ENCODE measurements around the gene TRUB2. TPM values are rescaled to one million over a fixed set of nuclear protein-coding genes. Genes with fewer than 3 reads are reported as not detected.

Gene TRUB2
- total and polyA plus RNA-seq, 7 donors, result 20.6 to 38.4 (median 28.3) TPM

GRCh38 chr9:128260340-128260739 is 61.9 kb downstream of the TRUB2 start:
- intact Hi-C loops (cut with DNase I), result no loop called here
- peaks cover 14 to 93% of the 10 kb centered on the region in 2 donors for H3K36me3 ChIP-seq (ENCODE audit: insufficient read depth in 1 of 2, low read depth in 1 of 2)
- no peaks in the 10 kb centered on the region for H3K4me1 ChIP-seq
- H3K9me3 ChIP-seq, result no peaks in the 10 kb centered on the region
- ATAC-seq (no peak), DNase-seq (no peak)
- no peak for TF ChIP-seq CTCF (IDR thresholded peaks at IDR 0.05)
- H3K27me3 ChIP-seq (ENCODE audit: insufficient read depth in 3 of 3, low read length in 2 of 3), result no peaks in the 10 kb centered on the region
- no peak overlapping the region for H3K27ac ChIP-seq
- no peak overlapping the region for H3K4me3 ChIP-seq
- WGBS, 3 donors, result 94 to 97% (median 94%) methylated on average over 16 to 17 of the region's 17 CpGs

- ATAC-seq (no peak), DNase-seq (no peak)
- intact Hi-C loops (cut with DNase I), result no loop called here
- 82 to 91% (median 84%) methylated on average over 9 of the region's 9 CpGs for WGBS, 3 donors
- H3K36me3 ChIP-seq (ENCODE audit: insufficient read depth in 1 of 2, low read depth in 1 of 2), result peaks cover 14 to 81% of the 10 kb centered on the region in 2 donors
- no peak overlapping the region for H3K27ac ChIP-seq
- no peaks in the 10 kb centered on the region for H3K27me3 ChIP-seq (ENCODE audit: insufficient read depth in 3 of 3, low read length in 2 of 3)
- no peaks in the 10 kb centered on the region for H3K9me3 ChIP-seq
- TF ChIP-seq CTCF (IDR thresholded peaks at IDR 0.05), result no peak
- no peaks in the 10 kb centered on the region for H3K4me1 ChIP-seq
- H3K4me3 ChIP-seq, result no peak overlapping the region
Measured at GRCh38 chr9:128259156-128259555, 63.1 kb downstream of the TRUB2 start.

GRCh38 chr9:128258326-128258725 is 63.9 kb downstream of the TRUB2 start:
- no peak for TF ChIP-seq CTCF (IDR thresholded peaks at IDR 0.05)
- no peaks in the 10 kb centered on the region for H3K9me3 ChIP-seq
- ATAC-seq (no peak), DNase-seq (no peak)
- intact Hi-C loops (cut with DNase I), result no loop called here
- no peaks in the 10 kb centered on the region for H3K4me1 ChIP-seq
- H3K4me3 ChIP-seq, result no peak overlapping the region
- no peak overlapping the region for H3K27ac ChIP-seq
- WGBS, 3 donors, result 83 to 96% (median 91%) methylated on average over 3 to 6 of the region's 6 CpGs
- peaks cover 14 to 75% of the 10 kb centered on the region in 2 donors for H3K36me3 ChIP-seq (ENCODE audit: insufficient read depth in 1 of 2, low read depth in 1 of 2)
- no peaks in the 10 kb centered on the region for H3K27me3 ChIP-seq (ENCODE audit: insufficient read depth in 3 of 3, low read length in 2 of 3)

GRCh38 chr9:128257907-128258306 is 64.3 kb downstream of the TRUB2 start:
- intact Hi-C loops (cut with DNase I), result no loop called here
- Histone ChIP-seq H3K9me3 (no peaks in the 10 kb centered on the region), H3K4me3 (no peak overlapping the region), H3K27ac (no peak overlapping the region), H3K27me3 (ENCODE audit: insufficient read depth in 3 of 3, low read length in 2 of 3) (no peaks in the 10 kb centered on the region), H3K36me3 (ENCODE audit: insufficient read depth in 1 of 2, low read depth in 1 of 2) (peaks cover 14 to 71% of the 10 kb centered on the region in 2 donors), H3K4me1 (no peaks in the 10 kb centered on the region)
- no peak for TF ChIP-seq CTCF (IDR thresholded peaks at IDR 0.05)
- 86 to 91% (median 86%) methylated on average over 11 of the region's 11 CpGs for WGBS, 3 donors
- DNase-seq, result no peak
- no peak for ATAC-seq

Data from psoas muscle (tissue), 8 donors.